ENCODE results near the gene WASHC4. TPM values are rescaled to one million over a fixed set of nuclear protein-coding genes. Genes with fewer than 3 reads are reported as not detected.

Gene WASHC4
- total and polyA plus RNA-seq, 2 experiments from 2014 or later = 75.7 to 83.0 TPM

GRCh38 chr12:105102673-105103072 is 4.9 kb upstream of the WASHC4 start (continued):
- no peak for TF ChIP-seq ETS1 (IDR thresholded peaks at IDR 0.05)
- TF ChIP-seq CTCF (conservative IDR thresholded peaks at IDR 0.05; ENCODE audit: low read depth in 2 of 2) = no peak
- TF ChIP-seq EZH2 (IDR thresholded peaks at IDR 0.05; ENCODE audit: low read depth, unreplicated experiment) = no peak
- no peak for TF ChIP-seq EZH2phosphoT487 (IDR thresholded peaks at IDR 0.05; ENCODE audit: unreplicated experiment)
- no peak for TF ChIP-seq CREB1 (CRISPR knock-in tag; IDR thresholded peaks at IDR 0.05; ENCODE audit: low read depth)

GRCh38 chr12:105104762-105105161 is 2.8 kb upstream of the WASHC4 start:
- TF ChIP-seq EZH2 (IDR thresholded peaks at IDR 0.05; ENCODE audit: low read depth, unreplicated experiment) (no peak), STAT1 (IDR thresholded peaks at IDR 0.05; ENCODE audit: unreplicated experiment) (no peak), ZNF462 (CRISPR knock-in tag; IDR thresholded peaks at IDR 0.05) (no peak), CREB1 (CRISPR knock-in tag; IDR thresholded peaks at IDR 0.05; ENCODE audit: low read depth) (no peak), ETS1 (IDR thresholded peaks at IDR 0.05) (no peak), EZH2phosphoT487 (IDR thresholded peaks at IDR 0.05; ENCODE audit: unreplicated experiment) (no peak), ZNF114 (CRISPR knock-in tag; IDR thresholded peaks at IDR 0.05) (no peak)
- no peak for DNase-seq (ENCODE audit: low spot score)
- H3K36me3 Mint-ChIP-seq (ENCODE audit: low read depth) = no peaks in the 10 kb centered on the region
- no peak overlapping the region for H2AFZ ChIP-seq
- no peak overlapping the region for H3K4me3 ChIP-seq
- H3K4me1 ChIP-seq (ENCODE audit: insufficient read depth) = peaks cover 10% of the 10 kb centered on the region
- no peaks in the 10 kb centered on the region for H3K36me3 ChIP-seq (ENCODE audit: insufficient read depth)
- H3K9me3 Mint-ChIP-seq = no peaks in the 10 kb centered on the region
- no peak overlapping the region for H3K27ac Mint-ChIP-seq
- H3K27me3 ChIP-seq (ENCODE audit: insufficient read depth) = no peaks in the 10 kb centered on the region
- 0 out of 2 replicates have a peak, but pooled peaks cover 4% of the 10 kb centered on the region for H4K20me1 ChIP-seq (replicated peaks; ENCODE audit: insufficient read depth)
- H3F3A ChIP-seq (replicated peaks; ENCODE audit: low read depth) = no peaks in the 10 kb centered on the region
- H3K9me2 ChIP-seq (ENCODE audit: insufficient read depth) = no peaks in the 10 kb centered on the region
- H3K4me1 Mint-ChIP-seq = peaks cover 25% of the 10 kb centered on the region
- no peak for ATAC-seq
- H3K27ac ChIP-seq (ENCODE audit: low read depth) = no peak overlapping the region
- H3K4me3 Mint-ChIP-seq = no peak overlapping the region
- H3K4me2 ChIP-seq = no peak overlapping the region
- H3K79me2 ChIP-seq (replicated peaks; ENCODE audit: insufficient read depth) = peaks cover 18% of the 10 kb centered on the region
- no peaks in the 10 kb centered on the region for H3K27me3 Mint-ChIP-seq (ENCODE audit: insufficient read depth, low read depth, poor library complexity)

All from GM23338 (cell line).